NCI-H82 (cell line): Measurements from ENCODE around the gene RDX.
"Not testable (repeated sequence)": the region's sequence is repeated elsewhere in the genome, so short reads cannot be mapped to it uniquely, and the experiment has no call there.

ENCODE experiments used
- DNase-seq: peaks from one replicate; lab custom pipeline; 2025; lab: John Stamatoyannopoulos, UW

RDX gene

DNA sequence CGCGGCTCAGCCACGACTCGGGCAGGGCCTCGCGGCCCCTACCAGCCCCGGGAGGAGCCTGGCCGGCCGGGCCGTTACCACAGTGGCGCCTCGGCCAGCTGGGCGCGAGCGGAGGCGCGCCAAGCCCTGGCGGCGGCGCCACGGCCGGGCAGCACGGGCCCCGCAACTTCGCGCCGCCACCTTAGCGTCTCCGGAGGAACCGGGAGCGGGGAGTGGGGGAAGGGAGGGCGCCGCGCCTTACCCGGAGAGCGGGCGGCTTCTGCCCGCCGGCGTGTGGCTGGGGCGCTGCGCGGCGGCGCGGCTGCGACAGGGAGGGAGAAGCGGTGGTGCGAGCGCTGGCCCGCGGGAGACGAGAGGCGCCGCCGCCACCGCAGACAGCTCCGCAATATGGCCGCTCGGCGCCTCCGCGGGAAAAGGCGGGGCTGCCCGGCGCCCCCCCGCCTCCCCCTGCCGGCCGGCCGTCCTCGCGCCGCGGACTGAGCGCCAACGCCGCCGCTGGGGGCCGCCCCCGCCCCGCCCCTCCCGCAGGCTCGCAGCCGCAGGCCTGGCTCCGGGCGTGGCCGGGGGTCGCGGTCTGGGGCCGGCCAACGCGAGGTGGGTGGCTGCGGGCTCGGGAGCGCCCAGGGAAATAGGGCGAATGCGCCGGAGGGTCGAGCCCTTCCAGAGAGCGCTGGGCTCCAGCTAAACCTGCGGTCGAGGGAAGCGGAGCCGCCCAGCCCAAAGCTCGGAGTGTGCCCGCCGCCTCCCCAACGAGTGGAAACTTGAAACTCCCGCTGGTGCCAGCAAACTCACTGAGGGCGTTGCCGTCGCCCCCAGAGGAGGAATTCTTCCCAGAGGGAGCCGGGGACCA lies at the start of gene RDX:
Gene RDX (minus strand): TSS at position 389 of the 850 bp plus-strand sequence. CDS start 16,922 bp downstream, outside the sequence.
- DNase-seq = peak; percentile 75

DNA sequence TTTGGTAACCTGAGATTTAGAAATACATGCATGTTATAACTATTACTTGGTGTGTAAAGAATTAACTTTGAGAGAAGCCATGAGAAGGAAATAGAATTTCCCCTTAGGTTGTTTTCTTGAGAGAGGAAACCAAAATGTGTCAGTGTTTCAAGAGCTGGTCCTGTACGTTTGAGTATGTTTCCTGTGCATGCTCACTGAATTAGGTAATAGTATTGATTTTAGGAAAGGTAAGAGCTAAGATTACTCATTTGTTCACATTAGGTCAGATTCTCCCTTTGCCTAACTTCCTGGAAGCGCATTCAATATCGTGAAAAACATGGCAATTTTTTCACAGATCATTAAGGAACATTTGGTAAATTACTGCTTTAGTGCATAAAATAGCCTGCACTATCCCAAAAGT lies 49.3 kb upstream of the RDX start:
- no peak for DNase-seq

DNA sequence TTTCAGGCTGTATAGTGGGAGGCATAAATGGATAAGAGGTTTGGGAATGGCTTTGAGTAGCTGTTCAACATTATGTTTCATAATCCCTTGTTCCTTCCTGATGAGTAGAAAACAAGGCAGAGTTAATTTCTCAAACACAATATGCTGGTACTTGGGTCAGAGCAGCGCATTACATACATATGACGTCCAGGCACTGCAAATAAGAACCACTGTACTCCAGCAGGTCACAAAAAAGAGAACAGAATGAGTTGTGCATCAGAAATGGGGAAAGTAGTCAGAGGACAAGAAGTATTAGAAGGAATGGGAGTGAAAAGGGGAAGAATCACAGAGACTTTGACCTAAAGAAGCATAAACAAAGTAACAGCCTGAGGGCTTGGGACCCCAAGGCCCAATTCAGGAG lies 44.0 kb upstream of the RDX start:
- no peak for DNase-seq

DNA sequence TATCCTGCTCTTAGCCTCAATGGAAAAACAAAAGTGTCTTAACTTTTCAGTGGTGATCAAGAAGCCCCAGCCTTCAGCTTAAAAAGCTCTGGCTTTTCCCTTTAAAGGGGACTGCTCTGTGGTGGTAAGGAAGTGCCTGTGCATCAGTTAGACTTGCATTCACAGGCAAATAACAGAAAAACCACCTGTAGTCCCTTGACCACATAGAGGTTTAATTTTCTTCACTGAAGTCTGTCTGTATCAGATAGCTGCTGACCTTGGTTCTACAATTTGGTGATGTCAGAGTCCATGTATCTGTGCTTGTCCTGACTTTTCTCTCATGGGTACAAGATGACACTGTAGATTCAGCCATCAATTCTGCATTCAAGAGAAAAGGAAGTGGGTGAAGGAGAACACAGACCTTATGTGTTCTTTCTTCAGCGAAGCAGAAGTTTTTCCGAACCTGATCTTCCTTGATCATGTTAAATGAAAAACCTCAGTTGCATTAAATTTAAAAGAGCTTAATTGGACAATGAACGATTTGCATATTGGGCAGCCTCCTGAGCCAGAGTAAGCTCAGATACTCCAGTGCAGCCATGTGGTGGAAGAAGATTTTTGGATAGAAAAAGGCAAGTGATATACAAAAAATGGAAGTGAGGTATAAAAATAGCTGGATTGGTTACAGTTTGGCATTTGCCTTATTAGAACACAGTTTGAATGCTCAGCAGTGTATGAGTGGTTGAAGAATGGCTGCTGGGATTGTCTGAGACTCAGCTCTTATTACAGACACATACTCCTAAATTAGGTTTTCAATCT lies 43.2 kb upstream of the RDX start:
- DNase-seq = no peak

DNA sequence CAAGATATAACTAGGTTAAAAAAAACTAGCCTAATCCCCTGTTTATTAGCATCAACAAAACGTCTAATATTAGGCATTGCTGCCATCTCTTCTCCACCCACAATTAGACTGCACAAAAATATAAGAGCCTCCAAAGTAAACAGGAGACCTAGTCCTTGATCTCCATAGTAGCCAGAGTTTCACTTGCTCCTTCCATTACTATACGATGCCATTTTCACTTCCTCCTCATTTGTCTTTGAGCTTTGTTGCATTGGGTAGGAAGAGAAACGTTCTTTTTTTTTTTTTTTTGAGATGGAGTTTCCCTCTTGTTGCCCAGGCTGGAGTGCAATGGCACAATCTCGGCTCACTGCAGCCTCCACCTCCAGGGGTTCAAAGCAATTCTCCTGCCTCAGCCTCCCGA lies 42.3 kb upstream of the RDX start:
- DNase-seq = no peak

DNA sequence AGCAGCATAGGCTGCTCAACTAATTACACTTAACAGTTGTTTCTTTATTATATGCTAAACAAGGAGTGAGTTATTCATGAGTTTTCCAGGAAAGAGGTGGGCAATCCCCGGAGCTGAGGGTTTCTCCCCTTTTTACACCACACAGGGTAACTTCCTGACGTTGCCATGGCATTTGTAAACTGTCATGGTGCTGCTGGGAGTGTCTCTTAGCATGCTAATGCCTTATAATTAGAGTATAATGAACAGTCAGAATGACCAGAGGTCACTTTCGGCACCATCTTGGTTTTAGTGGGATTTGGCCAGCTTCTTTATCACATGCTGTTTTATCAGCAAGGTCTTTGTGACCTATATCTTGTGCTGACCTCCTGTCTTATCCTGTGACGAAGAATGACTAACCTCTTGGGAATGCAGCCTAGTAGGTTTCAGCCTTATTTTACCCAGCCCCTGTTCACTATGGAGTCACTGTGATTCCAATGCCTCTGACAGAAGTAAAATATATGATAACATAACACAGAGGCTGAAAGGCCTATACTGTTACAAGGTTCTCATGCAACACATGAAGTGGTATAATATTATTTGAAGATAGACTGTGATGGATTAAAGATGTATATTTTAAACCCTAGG lies 41.3 kb upstream of the RDX start:
- no peak for DNase-seq

DNA sequence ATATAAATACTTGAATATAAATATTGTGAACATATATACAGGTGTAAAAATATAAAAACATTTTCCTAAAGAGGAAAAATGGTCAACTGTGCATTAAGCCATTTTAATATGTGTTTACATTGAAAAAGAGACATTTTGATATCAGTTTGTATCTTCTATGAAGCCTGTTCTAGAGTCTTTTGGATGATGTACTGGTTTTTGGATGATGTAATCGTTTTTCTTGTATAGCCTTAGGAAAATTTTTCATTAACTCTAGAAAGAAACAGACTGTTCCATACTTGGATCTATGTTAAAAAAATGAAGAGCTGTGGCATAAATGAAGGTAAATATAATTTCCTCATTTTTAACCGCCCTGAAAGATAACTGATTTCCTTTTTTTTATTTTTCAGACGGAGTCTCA lies 39.6 kb upstream of the RDX start:
- no peak for DNase-seq

DNA sequence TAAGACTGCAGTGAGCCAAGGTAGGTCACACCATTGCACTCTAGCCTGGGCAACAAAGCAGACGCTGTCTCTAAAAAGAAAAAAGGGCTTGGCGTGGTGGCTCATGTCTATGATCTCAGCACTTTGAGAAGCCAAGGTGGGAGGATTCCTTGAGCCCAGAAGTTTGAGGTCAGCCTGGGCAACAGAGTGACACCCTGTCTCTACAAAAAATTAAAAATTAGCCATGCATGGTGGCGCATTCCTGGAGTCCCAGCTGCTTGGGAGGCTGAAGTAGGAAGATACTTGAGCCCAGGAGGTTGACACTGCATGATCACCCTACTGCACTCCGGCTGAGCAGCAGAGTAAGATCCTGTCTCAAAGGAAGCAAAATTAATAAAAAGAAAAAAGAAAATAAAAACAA lies 38.9 kb upstream of the RDX start:
- no peak for DNase-seq

DNA sequence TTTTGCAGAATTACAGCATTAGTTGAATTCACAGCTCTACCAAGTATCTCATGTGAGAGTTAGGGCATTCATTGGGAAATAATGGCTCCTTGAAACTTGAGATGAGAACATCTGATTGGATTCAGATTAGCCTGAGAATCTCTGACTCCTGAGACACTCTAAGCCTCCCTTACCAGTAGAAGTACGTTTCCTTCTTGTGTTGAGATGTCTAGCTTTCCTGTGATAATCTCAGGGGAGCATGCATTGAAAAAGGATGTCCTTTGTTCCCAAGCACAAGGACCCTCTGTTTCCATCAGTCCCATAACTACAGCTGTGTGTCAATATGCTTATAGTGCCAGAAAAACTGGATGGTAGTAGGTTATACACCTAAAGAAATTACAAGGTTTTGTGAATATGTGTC lies 35.2 kb upstream of the RDX start:
- no peak for DNase-seq

DNA sequence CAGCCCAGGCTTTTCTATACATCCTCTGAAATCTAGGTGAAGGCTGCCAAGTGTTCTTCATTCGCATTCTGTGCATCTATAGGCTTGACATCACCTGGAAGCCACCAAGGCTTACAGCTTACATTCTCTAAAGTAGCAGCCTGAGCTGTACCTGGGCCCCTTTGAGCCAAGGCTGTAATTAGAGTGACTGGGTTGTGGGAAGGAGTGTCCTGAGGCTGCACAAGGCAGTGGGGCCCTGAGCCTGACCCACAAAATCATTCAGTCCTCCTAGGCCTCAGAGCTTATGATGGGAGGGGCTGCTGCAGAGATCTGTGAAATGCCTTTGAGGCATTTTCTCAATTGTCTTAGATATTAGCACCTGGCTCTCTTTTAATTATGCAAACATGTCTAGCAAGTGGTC lies 33.0 kb upstream of the RDX start:
- DNase-seq = no peak

DNA sequence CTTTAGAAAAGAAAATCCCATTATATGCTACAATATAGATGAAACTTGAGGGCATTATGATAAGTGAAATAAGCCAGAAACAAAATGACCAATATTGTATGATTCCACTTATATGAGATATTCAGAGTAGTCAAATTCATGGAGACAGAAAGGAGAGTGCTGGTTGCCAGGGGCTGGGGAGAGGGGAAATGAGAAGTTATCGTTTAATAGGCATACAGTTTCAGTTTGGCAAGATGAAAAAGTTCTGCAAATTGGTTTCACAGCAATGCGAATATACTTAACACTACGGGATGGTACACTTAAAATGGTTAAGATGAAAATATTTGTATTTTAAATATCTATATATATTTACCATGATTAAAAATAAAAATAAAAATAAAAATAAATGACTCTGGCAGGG lies 31.1 kb upstream of the RDX start:
- DNase-seq = no peak

DNA sequence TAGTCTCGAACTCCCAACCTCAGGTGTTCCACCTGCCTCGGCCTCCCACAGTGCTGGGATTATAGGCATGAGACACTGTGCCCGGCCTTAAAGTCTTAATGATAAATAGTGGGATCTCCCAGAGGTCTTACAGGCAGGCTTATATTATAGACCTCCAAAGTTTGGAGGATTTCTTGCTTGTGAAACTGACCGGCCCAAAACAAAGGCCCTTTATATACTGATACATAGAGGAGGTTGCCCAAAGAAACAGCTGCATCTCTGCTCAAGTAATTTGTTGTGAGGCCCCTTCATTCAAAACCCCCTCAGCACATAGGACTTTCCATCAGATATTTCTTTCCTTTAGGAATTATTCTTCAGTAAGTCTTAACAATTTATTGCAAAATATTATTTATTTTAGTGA lies 27.4 kb upstream of the RDX start:
- no peak for DNase-seq

DNA sequence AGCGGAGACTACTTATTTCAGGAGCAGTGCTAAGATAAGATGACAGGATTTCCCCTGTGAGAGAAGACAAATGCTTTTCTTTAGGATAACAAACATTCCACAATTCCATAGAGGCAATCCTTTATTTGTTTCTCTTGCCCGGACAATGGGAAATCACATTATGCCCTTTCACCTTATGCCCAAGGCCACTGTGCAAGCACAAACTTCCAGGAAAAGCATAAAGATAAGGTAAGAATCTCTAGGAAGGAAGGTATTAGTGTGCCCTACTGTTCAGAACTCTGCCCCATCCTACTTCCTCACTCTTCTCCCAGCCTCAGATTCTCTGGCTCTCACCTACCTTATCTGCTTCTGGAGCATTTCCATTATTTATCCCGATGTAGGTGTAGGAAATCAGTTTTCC lies 23.1 kb upstream of the RDX start:
- DNase-seq = no peak

DNA sequence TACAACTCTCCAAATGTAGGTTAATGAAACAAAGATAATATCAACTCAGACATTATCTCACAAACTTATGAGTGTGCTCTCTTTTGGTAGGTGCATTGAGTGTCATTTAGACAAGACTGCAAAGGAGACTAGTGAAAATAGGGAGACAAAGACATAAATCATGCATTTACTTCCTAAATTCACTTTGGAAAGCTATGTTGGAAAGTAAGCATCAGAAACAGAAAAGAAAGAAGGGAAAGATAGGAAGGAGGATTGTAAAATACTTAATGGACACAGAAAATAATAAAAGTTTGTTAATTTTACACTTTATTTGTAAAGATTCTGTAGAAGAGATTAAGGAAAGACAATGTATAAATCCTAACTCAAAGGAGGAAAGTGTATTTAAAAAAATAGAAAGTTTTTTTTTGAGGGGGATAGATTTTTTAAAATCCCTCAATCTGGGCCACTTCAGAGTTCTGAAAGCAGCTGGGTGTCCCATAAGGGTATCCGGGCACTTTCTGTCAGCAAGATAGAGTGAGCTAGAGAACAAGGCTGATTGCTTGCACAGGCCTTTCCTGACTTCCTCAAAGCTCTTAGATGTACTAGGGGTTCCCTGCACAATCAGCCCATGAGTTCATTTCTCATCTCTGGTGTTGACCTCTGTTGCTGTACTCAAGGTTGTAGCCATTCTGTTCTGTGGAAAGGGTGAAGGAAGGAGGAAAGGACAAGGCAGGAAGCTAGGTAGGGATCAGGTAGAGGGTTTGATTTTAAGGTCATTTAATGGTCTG lies 22.4 kb upstream of the RDX start:
- DNase-seq = no peak

DNA sequence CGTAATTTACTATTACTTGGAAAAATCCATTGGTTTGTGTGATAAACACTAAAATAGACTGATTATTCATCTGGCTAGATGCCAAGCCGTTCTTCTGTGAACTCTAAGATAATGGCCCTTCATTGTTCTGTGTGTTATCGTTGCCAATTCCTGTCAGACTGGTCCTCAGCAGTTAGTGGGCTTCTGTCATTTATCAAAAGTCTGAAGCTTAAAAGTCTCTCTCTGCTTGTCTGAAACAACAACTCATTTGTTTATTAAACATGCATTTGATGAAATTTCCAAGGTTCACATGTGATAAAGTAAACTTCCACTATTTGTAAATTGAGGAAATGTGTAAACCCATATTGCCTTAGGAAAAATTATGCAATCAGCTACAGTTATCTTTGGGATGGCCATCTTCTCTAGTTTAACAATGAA lies 21.1 kb upstream of the RDX start:
- DNase-seq = no peak

DNA sequence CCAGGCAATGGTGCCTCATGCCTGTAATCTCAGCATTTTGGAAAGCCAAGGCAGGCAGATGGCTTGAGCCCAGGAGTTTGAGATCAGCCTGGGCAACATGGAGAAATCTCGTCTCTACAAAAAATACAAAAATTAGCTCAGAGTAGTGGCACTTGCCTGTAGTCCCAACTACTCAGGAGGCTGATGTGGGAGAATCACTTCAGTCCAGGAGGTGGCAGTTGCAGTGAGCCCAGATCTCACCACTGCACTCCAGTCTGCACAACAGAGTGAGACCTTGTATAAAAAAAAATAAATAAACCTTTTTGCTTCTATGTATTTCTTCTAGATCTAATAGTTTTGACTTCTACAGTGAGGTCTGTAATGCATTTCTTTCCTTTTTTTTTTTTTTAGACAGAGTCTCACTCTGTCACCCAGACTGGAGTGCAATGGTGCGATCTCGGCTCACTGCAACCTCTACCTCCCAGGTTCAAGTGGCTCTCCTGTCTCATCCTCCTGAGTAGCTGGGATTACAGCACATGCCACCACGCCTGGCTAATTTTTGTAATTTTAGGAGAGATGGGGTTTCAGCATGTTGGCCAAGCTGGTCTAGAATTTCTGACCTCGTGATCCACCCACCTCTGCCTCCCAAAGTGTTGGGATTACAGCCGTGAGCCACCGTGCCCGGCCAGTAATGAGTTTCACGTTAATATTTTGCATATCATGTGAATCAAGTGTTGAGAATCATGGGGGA lies 18.1 kb upstream of the RDX start:
- DNase-seq = no peak

DNA sequence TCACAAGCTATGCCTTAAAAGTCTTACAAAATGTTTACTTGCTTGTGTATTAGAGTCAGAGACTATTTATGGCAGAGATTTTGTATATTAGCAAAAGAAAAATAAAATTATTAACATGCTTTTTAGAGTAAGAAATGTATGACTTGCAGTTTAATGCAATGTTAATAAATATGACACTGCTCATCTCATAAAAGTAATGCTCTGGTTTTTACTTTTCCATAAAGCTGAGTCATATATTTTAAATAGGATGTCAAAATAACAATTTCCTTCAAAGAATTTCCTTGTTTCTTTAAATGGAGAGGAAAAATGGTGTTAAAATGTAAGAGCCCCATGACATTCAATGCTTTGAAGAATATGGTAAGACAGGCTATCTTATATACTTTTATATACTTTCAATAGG lies 16.3 kb upstream of the RDX start:
- DNase-seq = no peak

DNA sequence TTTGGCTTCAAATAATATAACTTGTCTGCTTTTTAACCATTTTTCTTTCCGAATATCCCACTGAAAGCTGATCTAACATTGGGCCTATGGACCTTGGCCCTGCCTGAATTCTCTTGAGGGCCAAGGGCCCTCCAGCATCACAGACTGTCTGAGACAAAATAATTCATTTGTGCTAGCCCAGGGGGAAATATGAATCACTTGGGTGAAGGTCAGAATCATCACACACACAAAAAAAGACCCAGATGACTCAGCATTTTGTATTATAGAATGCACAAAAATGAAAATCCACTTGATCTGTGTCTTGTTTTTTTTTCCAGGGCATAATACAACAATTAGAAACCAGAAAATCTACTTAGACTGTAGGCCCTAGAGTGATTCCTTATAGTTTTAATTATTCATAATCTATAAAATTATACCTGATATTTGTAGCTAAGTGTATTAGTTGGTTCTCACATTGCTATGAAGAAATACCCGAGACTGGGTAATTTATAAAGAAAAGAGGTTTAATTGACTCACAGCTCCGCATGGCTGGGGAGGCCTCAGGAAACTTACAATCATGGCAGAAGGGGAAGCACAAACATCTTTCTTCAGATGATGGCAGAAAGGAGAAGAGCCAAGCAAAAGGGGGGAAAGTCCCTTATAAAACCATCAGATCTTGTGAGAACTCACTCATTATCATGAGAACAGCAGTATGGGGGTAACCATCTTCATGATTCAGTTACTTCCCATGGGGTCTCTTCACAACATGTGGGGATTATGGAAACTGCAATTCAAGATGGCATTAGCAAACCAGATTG lies 15.6 kb upstream of the RDX start:
- no peak for DNase-seq

DNA sequence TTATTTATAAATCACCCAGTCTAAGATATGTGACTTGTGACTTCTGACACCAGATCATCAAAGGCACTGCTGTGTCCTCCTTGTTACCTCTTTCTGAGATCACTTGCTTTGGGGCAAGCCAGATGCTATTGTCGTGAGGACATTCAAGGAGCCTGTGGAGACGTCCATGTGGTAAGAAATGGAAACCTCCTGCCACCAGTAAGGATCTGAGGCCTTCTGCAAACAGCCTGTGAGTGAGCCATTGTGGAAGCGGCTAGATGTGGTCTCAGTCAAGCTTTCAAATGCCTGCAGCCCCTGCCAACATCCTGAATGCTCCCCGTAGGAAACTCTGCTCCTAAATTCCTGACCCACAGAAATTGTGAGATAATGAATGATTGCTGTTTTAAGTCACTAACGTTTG lies 11.7 kb upstream of the RDX start:
- DNase-seq = no peak

DNA sequence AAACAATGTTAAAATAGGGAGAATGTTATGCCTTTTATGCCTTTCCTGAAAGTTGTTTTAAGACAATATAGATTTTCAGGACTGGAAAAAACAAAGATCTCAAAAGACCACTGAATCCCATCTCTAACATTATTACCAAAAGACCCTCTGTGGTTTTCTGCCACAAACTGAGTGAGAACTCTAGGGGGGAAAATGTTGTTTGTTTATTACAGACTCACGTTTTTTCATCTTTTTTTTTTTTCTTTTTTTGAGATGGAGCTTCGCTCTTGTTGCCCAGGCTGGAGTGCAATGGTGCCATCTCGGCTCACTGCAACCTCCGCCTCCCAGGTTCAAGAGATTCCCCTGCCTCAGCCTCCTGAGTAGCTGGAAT lies 9.6 kb upstream of the RDX start:
- DNase-seq = not testable (repeated sequence)
